Mesenchymal stem cell (in vitro differentiated cells and primary cell): ENCODE measurements around the gene NRAS.
"Not testable (repeated sequence)": the region's sequence is repeated elsewhere in the genome, so short reads cannot be mapped to it uniquely, and the experiment has no call there.

Source experiments
- DNase-seq: peaks from one replicate; pipeline ENCODE4 v3.0.0-alpha.2; 2013
- H2AFZ ChIP-seq: one replicate; pipeline ENCODE4 v1.6.1; 2013; ENCODE audit warnings: low read depth, mild to moderate bottlenecking, control low read depth, inconsistent platforms, low read length, moderate library complexity
- H2AK5ac ChIP-seq: 2 replicates; pipeline ENCODE4 v1.6.1; 2013; ENCODE audit warnings: low read length, moderate library complexity, mild to moderate bottlenecking, inconsistent platforms; ENCODE audit not compliant: severe bottlenecking
- H2BK120ac ChIP-seq: one replicate; pipeline ENCODE4 v1.6.1; 2013; ENCODE audit warnings: low read depth, mild to moderate bottlenecking, inconsistent platforms, low read length, moderate library complexity
- H2BK12ac ChIP-seq, 2 experiments: one replicate each; pipeline ENCODE4 v1.6.1; 2013; ENCODE audit warnings: inconsistent platforms in 2 of 2, low read length in 2 of 2, mild to moderate bottlenecking in 2 of 2, moderate library complexity in 2 of 2, control low read depth in 1 of 2
- H2BK15ac ChIP-seq: one replicate; pipeline ENCODE4 v1.6.1; 2013; ENCODE audit warnings: mild to moderate bottlenecking, low read depth, inconsistent platforms; ENCODE audit not compliant: poor library complexity, severe bottlenecking
- H2BK5ac ChIP-seq: 2 replicates; pipeline ENCODE4 v1.6.1; 2013; ENCODE audit warnings: low read depth, mild to moderate bottlenecking, low read length, control low read depth, inconsistent platforms; ENCODE audit not compliant: poor library complexity, severe bottlenecking
- H3K14ac ChIP-seq, 2 experiments: one replicate each; pipeline ENCODE4 v1.6.1; 2013; ENCODE audit warnings: inconsistent platforms in 2 of 2, low read length in 2 of 2, control low read depth in 1 of 2, mild to moderate bottlenecking in 1 of 2, moderate library complexity in 1 of 2
- H3K18ac ChIP-seq, 2 experiments: one replicate each; pipeline ENCODE4 v1.6.1; 2013; ENCODE audit warnings: inconsistent platforms in 2 of 2, low read length in 2 of 2, control low read depth in 1 of 2, low read depth in 1 of 2, mild to moderate bottlenecking in 1 of 2
- H3K23ac ChIP-seq, 2 experiments: one replicate each; pipeline ENCODE4 v1.6.1; 2013; ENCODE audit warnings: inconsistent platforms in 2 of 2, low read length in 2 of 2, mild to moderate bottlenecking in 2 of 2, moderate library complexity in 2 of 2, control low read depth in 1 of 2
- H3K27ac ChIP-seq: 2 replicates; pipeline ENCODE4 v1.5.1; 2013; ENCODE audit warnings: mild to moderate bottlenecking, moderate library complexity, low read length, control low read depth, inconsistent platforms; ENCODE audit not compliant: poor library complexity, severe bottlenecking
- H3K27me3 ChIP-seq, 2 experiments: 2 replicates each; pipeline versions ENCODE4 v1.6.1 to v1.7.0; 2013; ENCODE audit warnings: low read length in 2 of 2, mild to moderate bottlenecking in 2 of 2, moderate library complexity in 2 of 2, control low read depth in 1 of 2, inconsistent platforms in 1 of 2; ENCODE audit not compliant: control insufficient read depth in 1 of 2, insufficient read depth in 1 of 2
- H3K36me3 ChIP-seq, 2 experiments: 2 replicates each; pipeline versions ENCODE4 v1.6.1 to v1.7.0; 2013; ENCODE audit warnings: low read length in 2 of 2, control low read depth in 1 of 2, inconsistent platforms in 1 of 2, low read depth in 1 of 2, mild to moderate bottlenecking in 1 of 2; ENCODE audit not compliant: insufficient read depth in 2 of 2, control insufficient read depth in 1 of 2
- H3K4ac ChIP-seq, 2 experiments: one replicate each; pipeline ENCODE4 v1.6.1; 2013; ENCODE audit warnings: inconsistent platforms in 2 of 2, low read length in 2 of 2, mild to moderate bottlenecking in 2 of 2, moderate library complexity in 2 of 2, control low read depth in 1 of 2, low read depth in 1 of 2
- H3K4me1 ChIP-seq: 2 replicates; pipeline ENCODE4 v1.6.1; 2013; ENCODE audit warnings: low read depth, low read length, control low read depth; ENCODE audit not compliant: control insufficient read depth, insufficient read depth
- H3K4me2 ChIP-seq: 2 replicates; pipeline ENCODE4 v1.6.1; 2013; ENCODE audit warnings: low read length, mild to moderate bottlenecking, inconsistent platforms; ENCODE audit not compliant: poor library complexity, severe bottlenecking
- H3K4me3 ChIP-seq, 2 experiments: 2 replicates each; pipeline versions ENCODE4 v1.5.1 to v1.7.0; 2013; ENCODE audit warnings: low read length in 2 of 2, mild to moderate bottlenecking in 2 of 2, control low read depth in 1 of 2, low read depth in 1 of 2; ENCODE audit not compliant: insufficient read depth in 1 of 2
- H3K79me1 ChIP-seq: replicated peaks from 2 replicates; pipeline ENCODE4 v1.6.1; 2013; ENCODE audit warnings: mild to moderate bottlenecking, control low read depth, low read length, inconsistent platforms; ENCODE audit not compliant: poor library complexity, severe bottlenecking
- H3K9ac ChIP-seq: 2 replicates; pipeline ENCODE4 v1.7.0; 2013; ENCODE audit warnings: mild to moderate bottlenecking, low read length, moderate library complexity
- H3K9me3 ChIP-seq: 2 replicates; pipeline ENCODE4 v1.7.0; 2013; ENCODE audit warnings: mild to moderate bottlenecking, low read length; ENCODE audit not compliant: control insufficient read depth
- H4K8ac ChIP-seq: one replicate; pipeline ENCODE4 v1.6.1; 2013; ENCODE audit warnings: inconsistent platforms, mild to moderate bottlenecking, low read length, moderate library complexity
- H4K91ac ChIP-seq: one replicate; pipeline ENCODE4 v1.6.1; 2013; ENCODE audit warnings: mild to moderate bottlenecking, low read length, inconsistent platforms
- WGBS: methylation state at CpG from one replicate; pipeline ENCODE4 v1.1.7; 2013; ENCODE audit warnings: mixed read lengths; 5-methylcytosine and 5-hydroxymethylcytosine counted together

Gene NRAS

DNA sequence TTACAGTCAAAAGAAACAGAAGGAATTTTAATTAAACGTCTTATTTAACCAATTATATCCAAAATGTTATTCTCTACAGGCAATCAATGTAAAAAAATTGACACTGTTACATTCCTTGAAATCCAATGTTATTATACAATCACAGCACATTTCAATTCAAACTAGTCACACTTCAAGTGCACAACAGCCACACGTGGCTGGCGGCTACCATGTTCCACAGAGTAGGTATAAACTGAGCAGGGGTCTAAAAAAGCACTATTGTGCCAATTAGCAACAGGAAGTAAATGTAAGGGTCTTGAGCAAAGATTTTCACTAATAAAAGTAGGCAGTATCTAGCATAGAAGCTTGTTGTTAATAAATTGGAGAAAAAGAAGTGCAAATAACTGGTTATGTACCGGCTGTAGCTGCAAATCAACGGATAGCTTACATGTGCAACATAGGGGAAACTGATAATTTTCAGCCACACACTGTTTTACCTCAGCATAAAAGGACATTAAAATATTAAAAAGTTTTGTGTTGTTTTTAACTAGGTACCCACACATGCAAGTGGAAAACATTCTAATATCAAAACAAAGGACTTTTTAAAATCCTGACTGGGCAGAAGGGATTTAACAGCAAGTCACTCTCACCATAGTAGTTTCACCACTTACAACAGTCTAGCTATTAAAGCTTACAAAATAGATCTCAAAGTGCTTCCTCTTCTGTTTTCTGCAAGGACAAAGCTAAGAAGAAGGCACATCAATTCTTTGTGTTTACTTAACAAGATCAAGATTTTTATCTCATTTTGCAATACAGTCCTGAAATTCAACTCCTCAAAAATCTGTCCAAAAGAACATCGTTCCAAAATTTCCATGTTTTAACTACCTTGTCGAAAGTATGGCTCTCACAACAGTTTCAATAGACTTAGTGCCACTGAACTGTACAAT lies 38.7 kb upstream of the NRAS start:
- Histone ChIP-seq H4K8ac (no peak overlapping the region), H3K14ac (no peak overlapping the region), H3K4ac (no peak overlapping the region), H3K27ac (no peak overlapping the region), H3K18ac (no peak overlapping the region), H3K9me3 (no peaks in the 10 kb centered on the region), H3K4me3 (peak overlapping the region in 1 of 2 experiments; percentile 92), H3K4me1 (peaks cover 5% of the 10 kb centered on the region), H2AK5ac (no peak overlapping the region), H2BK15ac (no peak overlapping the region), H3K23ac (no peak overlapping the region), H3K27me3 (no peaks in the 10 kb centered on the region), H4K91ac (no peak overlapping the region), H3K79me1 (no peaks in the 10 kb centered on the region), H3K36me3 (peaks cover 0 to 11% of the 10 kb centered on the region in 2 experiments), H2BK5ac (no peak overlapping the region), H3K9ac (peak overlapping the region; percentile 98), H2AFZ (no peak overlapping the region), H2BK120ac (no peak overlapping the region), H3K4me2 (peak overlapping the region; percentile 18), H2BK12ac (no peak overlapping the region)
- WGBS: 80% methylated on average over 5 of the region's 7 CpGs
- DNase-seq: peak; percentile 10

DNA sequence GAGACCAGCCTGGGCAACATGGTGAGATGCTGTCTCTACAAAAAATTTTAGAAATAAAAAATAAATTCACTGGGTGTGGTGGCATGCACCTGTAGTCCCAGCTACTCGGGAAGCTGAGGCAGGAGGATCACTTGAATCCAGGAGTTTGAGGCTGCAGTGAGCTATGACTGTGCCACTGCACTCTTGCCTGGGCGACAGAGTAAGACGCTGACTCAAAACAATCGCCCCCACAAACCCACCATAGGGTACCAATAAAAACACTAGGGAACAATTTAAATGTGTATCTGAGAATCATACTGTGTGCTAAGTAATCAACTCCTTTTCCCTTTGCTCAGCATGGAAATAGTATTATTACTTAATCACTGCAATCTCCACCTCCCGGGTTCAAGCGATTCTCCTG lies 37.1 kb upstream of the NRAS start:
- not testable (repeated sequence) for H3K27me3 ChIP-seq, H3K4ac ChIP-seq, H2BK5ac ChIP-seq, H3K4me1 ChIP-seq, H3K23ac ChIP-seq, H4K8ac ChIP-seq, H3K9ac ChIP-seq, H4K91ac ChIP-seq, H2AFZ ChIP-seq, H3K4me3 ChIP-seq, H3K18ac ChIP-seq, H3K27ac ChIP-seq, H2BK15ac ChIP-seq, H3K79me1 ChIP-seq, H2AK5ac ChIP-seq, H3K9me3 ChIP-seq, H3K14ac ChIP-seq, H2BK12ac ChIP-seq, DNase-seq, H2BK120ac ChIP-seq, H3K4me2 ChIP-seq
- WGBS: 96% methylated on average over 3 of the region's 6 CpGs
- peaks cover 0 to 27% of the 10 kb centered on the region in 2 experiments for H3K36me3 ChIP-seq

DNA sequence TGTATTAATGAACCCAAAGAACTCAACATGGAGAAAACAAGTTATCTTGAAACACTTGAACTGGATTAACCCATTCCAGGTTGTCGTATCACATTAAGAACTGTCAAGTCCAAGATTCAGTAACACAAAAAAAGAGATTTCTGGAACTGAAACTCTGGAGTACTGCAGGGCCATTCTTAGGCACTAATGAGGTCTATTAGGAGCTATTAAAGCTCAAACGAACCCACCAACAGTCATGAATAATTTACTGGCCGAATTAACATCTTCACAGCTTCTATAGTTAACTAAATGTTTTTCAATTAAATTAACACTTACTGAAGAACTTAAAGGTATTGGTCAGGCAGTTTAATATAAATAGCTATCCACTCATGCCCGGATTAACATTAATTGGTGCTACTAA lies 36.6 kb upstream of the NRAS start:
- Histone ChIP-seq H3K4me2 (no peak overlapping the region), H3K4ac (no peak overlapping the region), H3K79me1 (no peaks in the 10 kb centered on the region), H3K4me1 (peaks cover 5% of the 10 kb centered on the region), H3K27ac (no peak overlapping the region), H2AFZ (no peak overlapping the region), H4K91ac (no peak overlapping the region), H3K36me3 (peaks cover 0 to 33% of the 10 kb centered on the region in 2 experiments), H3K23ac (no peak overlapping the region), H3K4me3 (no peak overlapping the region), H2BK5ac (no peak overlapping the region), H3K27me3 (no peaks in the 10 kb centered on the region), H2BK15ac (no peak overlapping the region), H2AK5ac (no peak overlapping the region), H3K9ac (no peak overlapping the region), H3K9me3 (no peaks in the 10 kb centered on the region), H2BK120ac (no peak overlapping the region), H3K18ac (no peak overlapping the region), H4K8ac (no peak overlapping the region), H2BK12ac (no peak overlapping the region), H3K14ac (no peak overlapping the region)
- DNase-seq: no peak
- WGBS: 44% methylated on average over 2 of the region's 4 CpGs

DNA sequence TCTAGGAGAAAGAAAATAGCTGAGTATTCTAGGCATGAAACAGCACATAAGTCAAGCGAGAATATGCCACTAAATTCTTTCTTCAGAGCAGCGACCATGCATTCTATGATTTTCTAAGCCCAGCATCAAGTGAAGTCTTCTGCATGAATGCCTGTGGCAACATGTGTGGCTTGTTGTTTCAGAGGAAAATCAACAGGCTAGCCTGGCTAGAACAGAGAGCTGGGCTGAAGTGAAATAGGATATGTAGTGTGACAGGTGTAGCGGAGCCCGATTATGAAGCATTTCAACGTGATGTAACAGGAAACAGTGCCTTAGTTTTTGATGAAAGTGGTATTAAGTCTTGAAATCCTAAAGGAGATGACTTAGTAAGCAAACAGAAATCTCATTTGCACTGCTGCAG lies 34.2 kb upstream of the NRAS start:
- Histone ChIP-seq H3K9me3 (no peaks in the 10 kb centered on the region), H2AFZ (no peak overlapping the region), H3K27ac (no peak overlapping the region), H3K4me1 (peaks cover 5% of the 10 kb centered on the region), H3K4ac (no peak overlapping the region), H2BK120ac (no peak overlapping the region), H3K18ac (no peak overlapping the region), H4K8ac (no peak overlapping the region), H2BK12ac (no peak overlapping the region), H3K27me3 (no peaks in the 10 kb centered on the region), H3K14ac (no peak overlapping the region), H3K9ac (no peak overlapping the region), H3K4me3 (no peak overlapping the region), H3K79me1 (no peaks in the 10 kb centered on the region), H3K4me2 (no peak overlapping the region), H2BK5ac (no peak overlapping the region), H4K91ac (no peak overlapping the region), H2AK5ac (no peak overlapping the region), H2BK15ac (no peak overlapping the region), H3K23ac (no peak overlapping the region), H3K36me3 (peaks cover 0 to 56% of the 10 kb centered on the region in 2 experiments)
- 96% methylated on average over 5 of the region's 5 CpGs for WGBS
- DNase-seq: no peak
